GM12874 (cell line): ENCODE data around the gene SUN1.

Experiments
- CTCF ChIP-seq: IDR thresholded peaks from 2 replicates; pipeline ENCODE4 v1.5.1; 2011; ENCODE audit warnings: low read depth, mild to moderate bottlenecking, control low read depth, low read length, moderate library complexity; ENCODE audit not compliant: insufficient read depth

The SUN1 gene

GRCh38 chr7:875476-876076, 43.3 kb downstream of the SUN1 start:
- TF ChIP-seq CTCF, result no peak

- TF ChIP-seq CTCF, result peak; percentile 38; the same call in 1 of the 2 replicates
These were observed 44.0 kb downstream of the SUN1 start, which contains the start of gene GET4 for GRCh38 chr7:876077-876971. TSS of gene GET4 (plus strand) at chr7:876554. CDS start at chr7:876646, 92 bp downstream.

- TF ChIP-seq CTCF, result no peak
These were observed 44.7 kb downstream of the SUN1 start for GRCh38 chr7:876972-877311.

- TF ChIP-seq CTCF, result no peak
These were observed 45.3 kb downstream of the SUN1 start for GRCh38 chr7:877312-878232.

- no peak for TF ChIP-seq CTCF
These were observed 46.8 kb downstream of the SUN1 start for GRCh38 chr7:879093-879492.

GRCh38 chr7:879706-880105, 47.4 kb downstream of the SUN1 start:
- TF ChIP-seq CTCF, result no peak

- TF ChIP-seq CTCF, result no peak
These were observed 48.2 kb downstream of the SUN1 start for GRCh38 chr7:880450-880849.
